Measurements from ENCODE around the gene FGFBP1. TPM values are rescaled to one million over a fixed set of nuclear protein-coding genes. Genes with fewer than 3 reads are reported as not detected.
A peak's percentile ranks its signal among the peaks of the same experiment; 100 is the strongest.

The FGFBP1 gene
- total and polyA plus RNA-seq, 2 of the 4 experiments (the other 2 are of a cell fraction), result under 0.01 TPM; not detected in 1

- Histone ChIP-seq H2BK5ac (ENCODE audit: low read depth, low read length, poor library complexity, severe bottlenecking) (no peak overlapping the region), H3K27ac (ENCODE audit: insufficient read depth, low read length) (no peak overlapping the region), H3K9me3 (ENCODE audit: control insufficient read depth, insufficient read depth, low read length) (no peaks in the 10 kb centered on the region), H2AFZ (replicated peaks; ENCODE audit: low read length, poor library complexity) (peak overlapping the region; percentile 29), H3K56ac (ENCODE audit: extremely low read depth, insufficient read depth, low read length) (no peak overlapping the region), H3K9me1 (ENCODE audit: insufficient read depth, low read length) (0 out of 2 replicates have a peak, but pooled peaks cover 6% of the 10 kb centered on the region), H3K9ac (ENCODE audit: low read depth, low read length) (no peak overlapping the region), H4K91ac (ENCODE audit: insufficient read depth, low read depth, low read length) (no peak overlapping the region), H2BK15ac (ENCODE audit: low read depth, low read length) (no peak overlapping the region), H3K36me3 (ENCODE audit: control insufficient read depth, insufficient read depth, low read length) (no peaks in the 10 kb centered on the region), H3K23ac (ENCODE audit: low read depth, low read length) (no peak overlapping the region), H2AK9ac (replicated peaks; ENCODE audit: low read depth, low read length, poor library complexity) (no peak overlapping the region), H2AK5ac (ENCODE audit: low read depth, low read length) (no peak overlapping the region), H3K4me3 (ENCODE audit: insufficient read depth, low read depth, low read length) (no peak overlapping the region), H4K20me1 (ENCODE audit: insufficient read depth, low read length) (no peaks in the 10 kb centered on the region), H2BK20ac (ENCODE audit: low read depth, low read length) (peak overlapping the region; percentile 45; the same call in 1 of the 2 replicates), H4K8ac (ENCODE audit: low read depth in 2 of 2, low read length in 2 of 2) (no peak overlapping the region), H3K14ac (replicated peaks; ENCODE audit: low read depth, low read length) (peak overlapping the region; percentile 59; the same call in 1 of the 2 replicates), H3K18ac (ENCODE audit: low read depth, low read length) (no peak overlapping the region), H3K27me3 (ENCODE audit: control insufficient read depth, insufficient read depth, low read length) (peaks cover 11% of the 10 kb centered on the region), H3K79me1 (ENCODE audit: low read depth in 1 of 2, low read length in 2 of 2) (no peaks in the 10 kb centered on the region), H2BK120ac (ENCODE audit: low read depth, low read length) (no peak overlapping the region), H4K5ac (ENCODE audit: low read depth, low read length) (no peak overlapping the region), H3K4me2 (ENCODE audit: low read depth, low read length) (no peak overlapping the region; the same call in 1 of the 2 replicates), H3K4me1 (ENCODE audit: control insufficient read depth, insufficient read depth, low read length) (no peaks in the 10 kb centered on the region), H3K4ac (ENCODE audit: low read depth, low read length) (no peak overlapping the region)
- CTCF ChIA-PET, result no interaction called here
- TF ChIP-seq MXI1 (IDR thresholded peaks at IDR 0.05; ENCODE audit: borderline replicate concordance, low read depth, low read length) (no peak), ELK1 (IDR thresholded peaks at IDR 0.05; ENCODE audit: borderline replicate concordance, low read depth, low read length) (no peak), USF2 (IDR thresholded peaks at IDR 0.05; ENCODE audit: low read depth, low read length) (peak; percentile 50; the same call in 1 of the 2 replicates), MAFK (IDR thresholded peaks at IDR 0.05; ENCODE audit: low read depth, low read length) (no peak), SMC3 (IDR thresholded peaks at IDR 0.05; ENCODE audit: low read depth, low read length) (no peak), POLR2A (IDR thresholded peaks at IDR 0.05; ENCODE audit: low read depth, low read length) (no peak), BHLHE40 (IDR thresholded peaks at IDR 0.05; ENCODE audit: low read depth, low read length) (peak; percentile 41; the same call in 1 of the 2 replicates), MAZ (IDR thresholded peaks at IDR 0.05; ENCODE audit: borderline replicate concordance, low read depth, low read length) (no peak), CTCF (conservative IDR thresholded peaks at IDR 0.05; ENCODE audit: low read depth, low read length) (no peak)
- dilution Hi-C loops (cut with HindIII; ENCODE audit: low sequenced_read_pairs, unreplicated experiment) (no loop called here), in situ Hi-C loops (cut with MboI; ENCODE audit: low sequenced_read_pairs) (no loop called here), intact Hi-C loops (cut with micrococcal nuclease) (no loop called here)
- POLR2A ChIA-PET (ENCODE audit: unreplicated experiment), result no interaction called here
- ATAC-seq (ENCODE audit: low read depth) (peak; percentile 77), DNase-seq (peak; percentile 38)
- no TSS peak for BruUV-seq (replicated peaks)
- WGBS, 2 experiments (ENCODE audit: extremely low coverage in 2 of 2, insufficient read length in 1 of 2), result 88% methylated on average over 4 of the region's 8 CpGs; no CpG with 5 or more reads in 1 of the 2 experiments
Measured at GRCh38 chr4:15982842-15983524, 44.4 kb upstream of the FGFBP1 start.

Measured in IMR-90 (cell line).